H1 (cell line): ENCODE results near the gene SYT15B. TPM values are rescaled to one million over a fixed set of nuclear protein-coding genes. Genes with fewer than 3 reads are reported as not detected.
"Not testable (repeated sequence)": the region's sequence is repeated elsewhere in the genome, so short reads cannot be mapped to it uniquely, and the experiment has no call there.

Experiments used
- CTCF ChIA-PET: fragments of 300-600 bp; sonication (Branson Sonifier 250); formaldehyde crosslinking; loops from one replicate; lab custom pipeline; 2021; ENCODE audit not compliant: partially characterized antibody; lab: Charles Lee
- POLR2A ChIA-PET: fragments of 300-600 bp; sonication (Branson Sonifier 250); formaldehyde crosslinking; loops from one replicate; lab custom pipeline; 2021; ENCODE audit warnings: inconsistent platforms; ENCODE audit not compliant: partially characterized antibody; lab: Charles Lee
- DNase-seq, 2 experiments: peaks; one replicate each; pipeline versions ENCODE4 v3.0.0 to v3.0.0-alpha.2; 2010 to 2022; ENCODE audit warnings: low spot score in 2 of 2, low read depth in 1 of 2, mixed read lengths in 1 of 2
- FAIRE-seq: peaks from 2 replicates; lab custom pipeline; 2011; peaks lifted over from hg19 to GRCh38; lab: Jason Lieb, UNC
- H2AFZ ChIP-seq: 2 replicates; pipeline ENCODE4 v1.8.1; 2012; ENCODE audit warnings: low read length, inconsistent platforms
- H2AK5ac ChIP-seq: 2 replicates; pipeline ENCODE4 v1.6.1; 2013; ENCODE audit warnings: low read depth, low read length
- H2BK120ac ChIP-seq: replicated peaks from 2 replicates; pipeline ENCODE3; 2013; ENCODE audit warnings: low read depth, low read length, inconsistent platforms
- H2BK12ac ChIP-seq: 2 replicates; pipeline ENCODE4 v1.6.1; 2013; ENCODE audit warnings: low read depth, low read length
- H2BK15ac ChIP-seq: 2 replicates; pipeline ENCODE4 v1.6.1; 2013; ENCODE audit warnings: low read length
- H2BK20ac ChIP-seq: 2 replicates; pipeline ENCODE4 v1.6.1; 2013; ENCODE audit warnings: low read length
- H2BK5ac ChIP-seq: 2 replicates; pipeline ENCODE4 v1.6.1; 2013; ENCODE audit warnings: low read depth, low read length
- H3K14ac ChIP-seq: 2 replicates; pipeline ENCODE4 v1.6.1; 2013; ENCODE audit warnings: inconsistent platforms; ENCODE audit not compliant: insufficient read length
- H3K18ac ChIP-seq: 2 replicates; pipeline ENCODE4 v1.6.1; 2013; ENCODE audit warnings: low read length; ENCODE audit errors: extremely low read depth
- H3K23ac ChIP-seq: 2 replicates; pipeline ENCODE4 v1.6.1; 2013; ENCODE audit warnings: inconsistent platforms; ENCODE audit not compliant: insufficient read length
- H3K23me2 ChIP-seq: 2 replicates; pipeline ENCODE4 v1.6.1; 2013; ENCODE audit warnings: low read depth, low read length
- H3K27ac ChIP-seq: 2 replicates; pipeline ENCODE4 v1.6.1; 2011; ENCODE audit warnings: low read depth, low read length, inconsistent platforms
- H3K27me3 ChIP-seq, 4 experiments: replicated peaks in 1 of 4; 1 replicate in 1 of 4; 2 replicates in 3 of 4; pipeline versions ENCODE4 v1.6.1 to v1.8.1; 2011 to 2013; ENCODE audit warnings: low read length in 3 of 4, mild to moderate bottlenecking in 3 of 4, inconsistent platforms in 2 of 4, mixed read lengths in 2 of 4, moderate library complexity in 1 of 4; ENCODE audit not compliant: control insufficient read depth in 3 of 4, insufficient read depth in 3 of 4; ENCODE audit errors: extremely low read depth in 1 of 4
- H3K36me3 ChIP-seq, 4 experiments: 2 replicates each; pipeline versions ENCODE4 v1.6.1 to v1.8.1; 2011 to 2013; ENCODE audit warnings: mild to moderate bottlenecking in 4 of 4, low read length in 3 of 4, moderate library complexity in 2 of 4, control low read depth in 1 of 4, inconsistent platforms in 1 of 4; ENCODE audit not compliant: insufficient read depth in 4 of 4, control insufficient read depth in 2 of 4
- H3K4ac ChIP-seq: replicated peaks from 2 replicates; pipeline ENCODE3; 2013; ENCODE audit warnings: low read length, low read depth, mixed read lengths, inconsistent platforms; ENCODE audit not compliant: insufficient read length
- H3K4me1 ChIP-seq, 4 experiments: replicated peaks in 1 of 4; 1 replicate in 1 of 4; 2 replicates in 3 of 4; pipeline versions ENCODE4 v1.6.1 to v1.8.1; 2011 to 2013; ENCODE audit warnings: low read length in 3 of 4, inconsistent platforms in 2 of 4, mixed read lengths in 1 of 4; ENCODE audit not compliant: insufficient read depth in 4 of 4, control insufficient read depth in 3 of 4
- H3K4me2 ChIP-seq, 2 experiments: 2 replicates each; pipeline versions ENCODE4 v1.6.1 to v1.8.1; 2011 to 2013; ENCODE audit warnings: low read depth in 2 of 2, low read length in 2 of 2, control low read depth in 1 of 2, inconsistent platforms in 1 of 2, mild to moderate bottlenecking in 1 of 2; ENCODE audit not compliant: insufficient read depth in 1 of 2
- H3K4me3 ChIP-seq, 4 experiments: fragments of 200-600, 300-600 bp in 1 of 4; sonication (generic), shearing (Covaris generic), sonication (Bioruptor Twin) in 1 of 4; 2 replicates each; pipeline versions ENCODE4 v1.5.1 to v1.8.1; 2011 to 2016; ENCODE audit warnings: low read length in 4 of 4, low read depth in 3 of 4, control low read depth in 2 of 4, inconsistent platforms in 2 of 4, mild to moderate bottlenecking in 2 of 4, mixed read lengths in 1 of 4, moderate library complexity in 1 of 4; ENCODE audit not compliant: insufficient read depth in 2 of 4; ENCODE audit errors: extremely low read depth in 1 of 4
- H3K56ac ChIP-seq: replicated peaks from 2 replicates; pipeline ENCODE3; 2013; ENCODE audit warnings: low read depth, mild to moderate bottlenecking, mixed read lengths, low read length, inconsistent platforms; ENCODE audit not compliant: insufficient read length
- H3K79me1 ChIP-seq: 2 replicates; pipeline ENCODE4 v1.6.1; 2013; ENCODE audit warnings: low read depth, low read length, control low read depth
- H3K79me2 ChIP-seq, 2 experiments: 2 replicates each; pipeline versions ENCODE4 v1.6.1 to v1.8.1; 2012 to 2013; ENCODE audit warnings: low read length in 2 of 2, mild to moderate bottlenecking in 2 of 2, inconsistent platforms in 1 of 2; ENCODE audit not compliant: insufficient read depth in 2 of 2, control insufficient read depth in 1 of 2
- H3K9ac ChIP-seq, 4 experiments: replicated peaks in 1 of 4; 1 replicate in 1 of 4; 2 replicates in 3 of 4; pipeline versions ENCODE4 v1.6.1 to v1.8.1; 2011 to 2013; ENCODE audit warnings: low read depth in 3 of 4, low read length in 3 of 4, control low read depth in 2 of 4, mild to moderate bottlenecking in 2 of 4, moderate library complexity in 2 of 4, inconsistent platforms in 1 of 4; ENCODE audit errors: extremely low read depth in 1 of 4
- H3K9me3 ChIP-seq, 2 experiments: 2 replicates each; pipeline versions ENCODE4 v1.6.1 to v1.8.1; 2012 to 2013; ENCODE audit warnings: mild to moderate bottlenecking in 2 of 2, moderate library complexity in 2 of 2, control low read depth in 1 of 2, inconsistent platforms in 1 of 2, low read depth in 1 of 2, low read length in 1 of 2, mixed read lengths in 1 of 2; ENCODE audit not compliant: insufficient read depth in 2 of 2
- H4K20me1 ChIP-seq, 2 experiments: replicated peaks in 1 of 2; 2 replicates each; pipeline versions ENCODE3 to v1.8.1; 2011 to 2013; ENCODE audit warnings: inconsistent platforms in 2 of 2, low read length in 2 of 2, mild to moderate bottlenecking in 1 of 2; ENCODE audit not compliant: insufficient read depth in 2 of 2, control insufficient read depth in 1 of 2
- H4K5ac ChIP-seq: 2 replicates; pipeline ENCODE4 v1.6.1; 2013; ENCODE audit warnings: low read length, low read depth, mixed read lengths, inconsistent platforms; ENCODE audit not compliant: insufficient read length
- H4K8ac ChIP-seq: 2 replicates; pipeline ENCODE4 v1.8.0; 2013; ENCODE audit warnings: mild to moderate bottlenecking, moderate library complexity, low read length, inconsistent platforms; ENCODE audit not compliant: insufficient read depth; ENCODE audit errors: extremely low read depth
- H4K91ac ChIP-seq: replicated peaks from 2 replicates; pipeline ENCODE3; 2013; ENCODE audit warnings: low read length, mixed read lengths, inconsistent platforms; ENCODE audit not compliant: insufficient read length
- KDM4A ChIP-seq: IDR thresholded peaks from one replicate; pipeline ENCODE4 v1.7.1; 2012; ENCODE audit warnings: low read depth, mild to moderate bottlenecking, moderate library complexity, low read length, inconsistent platforms; ENCODE audit not compliant: severe bottlenecking
- WGBS, 2 experiments: shearing (Covaris generic) in 1 of 2; methylation state at CpG; one replicate each; pipeline versions ENCODE4 v1.1.6 to v1.1.7; 2013 to 2015; ENCODE audit warnings: low lambda C conversion rate in 2 of 2, mixed read lengths in 2 of 2, inconsistent platforms in 1 of 2, low coverage in 1 of 2, missing lambda C conversion rate in 1 of 2; ENCODE audit not compliant: insufficient replicate concordance in 2 of 2, insufficient coverage in 1 of 2, insufficient read length in 1 of 2; ENCODE audit errors: extremely low coverage in 1 of 2, missing lambda C conversion rate in 1 of 2; 5-methylcytosine and 5-hydroxymethylcytosine counted together
- polyA plus RNA-seq, 7 experiments: library from polyadenylated mRNA; depleted of rRNA in 3 of 7; stranded (reverse) in 5 of 7; unstranded in 2 of 7; fragments of >200 nt in 5 of 7; fragments of 200-250 nt in 2 of 7; gene quantifications; 1 replicate in 5 of 7; 2 replicates in 1 of 7; 4 replicates in 1 of 7; pipeline versions ENCODE4 v1.2.1 to v1.2.3, GENCODE V29; 2011 to 2013; ENCODE audit warnings: missing spikeins in 2 of 7, mixed read lengths in 2 of 7
- total RNA-seq: library from RNA; stranded (reverse); fragmentation: NEBNext Ultra II Directional; extraction: Animal tissue kit (Norgen Biotek cat#: 25700); gene quantifications from 2 replicates; pipeline ENCODE4 v1.2.1, GENCODE V29; 2021

SYT15B gene
- total and polyA plus RNA-seq, 2 of the 8 experiments (the other 6 are each of a cell fraction or from before 2014, with no cell fraction given), result 0.17 TPM; not detected in 1

DNA sequence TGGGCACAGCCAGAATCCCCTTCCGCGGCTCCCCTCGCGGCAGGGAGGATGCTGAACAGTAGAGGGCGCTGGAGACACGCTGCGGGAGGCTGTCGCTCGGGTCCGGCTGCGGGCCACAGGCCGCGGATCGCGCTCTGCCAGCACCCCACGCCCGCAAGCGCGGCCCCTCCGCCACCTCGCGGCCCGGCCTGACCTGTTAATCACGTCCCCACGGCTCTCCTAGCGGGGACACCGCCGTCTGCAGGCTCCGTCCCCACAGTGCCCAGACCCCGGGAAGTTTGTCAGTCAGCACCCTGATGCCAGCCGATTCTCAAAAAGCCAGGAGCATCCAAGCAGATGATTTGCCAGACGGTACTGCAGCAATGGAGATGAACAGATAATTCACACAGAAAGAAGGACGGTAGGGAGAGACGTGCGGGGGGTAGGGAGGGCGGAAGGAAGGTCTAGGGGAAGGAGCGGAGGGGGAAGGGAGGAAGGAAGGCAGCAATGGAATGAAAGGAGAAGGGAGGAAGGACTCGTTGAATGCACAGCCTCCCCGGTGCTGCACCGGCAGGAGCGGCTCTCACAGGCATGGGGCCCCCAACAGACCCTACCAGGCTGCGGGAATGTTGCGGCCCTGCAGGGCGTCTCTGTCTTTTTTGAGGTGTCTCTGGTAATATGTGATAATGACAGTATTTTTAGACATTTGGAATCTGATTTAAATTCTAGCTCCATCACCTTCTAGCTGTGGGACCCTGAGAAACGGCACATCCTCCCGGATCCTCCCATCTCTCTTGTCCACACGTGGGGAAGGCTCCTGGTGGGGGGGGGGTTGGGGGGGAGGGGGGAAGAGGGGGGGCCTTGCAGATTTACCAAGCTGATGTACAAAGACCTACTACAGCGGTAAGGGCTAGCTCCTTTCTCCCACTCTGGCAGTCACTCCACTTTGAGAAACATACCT is 19.5 kb downstream of the SYT15B start:
- H3K56ac ChIP-seq, H3K79me1 ChIP-seq, H2BK20ac ChIP-seq, H3K18ac ChIP-seq, H3K9ac ChIP-seq, H2BK5ac ChIP-seq, H3K27ac ChIP-seq, FAIRE-seq, H2AFZ ChIP-seq, H3K4ac ChIP-seq, H3K23ac ChIP-seq, H3K36me3 ChIP-seq, POLR2A ChIA-PET, H4K5ac ChIP-seq, CTCF ChIA-PET, H2BK12ac ChIP-seq, H3K23me2 ChIP-seq, H3K27me3 ChIP-seq, H3K14ac ChIP-seq, H4K8ac ChIP-seq, H4K20me1 ChIP-seq, H2BK15ac ChIP-seq, H4K91ac ChIP-seq, H2BK120ac ChIP-seq, H3K9me3 ChIP-seq, H3K4me1 ChIP-seq, H2AK5ac ChIP-seq, H3K79me2 ChIP-seq: not testable (repeated sequence)
- peak; percentile 42 for TF ChIP-seq KDM4A
- Histone ChIP-seq H3K4me3 (peak overlapping the region; percentile 21 to 57 (median 39); a peak in 7 of 8 replicates), H3K4me2 (peak overlapping the region; percentile 57 to 60)
- 18% methylated on average over 9 of the region's 48 CpGs; no CpG with 5 or more reads in 1 of the 2 experiments for WGBS, 2 experiments
- DNase-seq, result peak in 1 of 2 experiments; percentile 77
